GM19452 (cell line): ENCODE results near the gene SLC6A3.

Source experiments
- ATAC-seq: cut with Tn5 transposase; IDR thresholded peaks from one replicate; pipeline ENCODE4 v1.9.1; 2021; ENCODE audit not compliant: unreplicated experiment

The SLC6A3 gene

DNA sequence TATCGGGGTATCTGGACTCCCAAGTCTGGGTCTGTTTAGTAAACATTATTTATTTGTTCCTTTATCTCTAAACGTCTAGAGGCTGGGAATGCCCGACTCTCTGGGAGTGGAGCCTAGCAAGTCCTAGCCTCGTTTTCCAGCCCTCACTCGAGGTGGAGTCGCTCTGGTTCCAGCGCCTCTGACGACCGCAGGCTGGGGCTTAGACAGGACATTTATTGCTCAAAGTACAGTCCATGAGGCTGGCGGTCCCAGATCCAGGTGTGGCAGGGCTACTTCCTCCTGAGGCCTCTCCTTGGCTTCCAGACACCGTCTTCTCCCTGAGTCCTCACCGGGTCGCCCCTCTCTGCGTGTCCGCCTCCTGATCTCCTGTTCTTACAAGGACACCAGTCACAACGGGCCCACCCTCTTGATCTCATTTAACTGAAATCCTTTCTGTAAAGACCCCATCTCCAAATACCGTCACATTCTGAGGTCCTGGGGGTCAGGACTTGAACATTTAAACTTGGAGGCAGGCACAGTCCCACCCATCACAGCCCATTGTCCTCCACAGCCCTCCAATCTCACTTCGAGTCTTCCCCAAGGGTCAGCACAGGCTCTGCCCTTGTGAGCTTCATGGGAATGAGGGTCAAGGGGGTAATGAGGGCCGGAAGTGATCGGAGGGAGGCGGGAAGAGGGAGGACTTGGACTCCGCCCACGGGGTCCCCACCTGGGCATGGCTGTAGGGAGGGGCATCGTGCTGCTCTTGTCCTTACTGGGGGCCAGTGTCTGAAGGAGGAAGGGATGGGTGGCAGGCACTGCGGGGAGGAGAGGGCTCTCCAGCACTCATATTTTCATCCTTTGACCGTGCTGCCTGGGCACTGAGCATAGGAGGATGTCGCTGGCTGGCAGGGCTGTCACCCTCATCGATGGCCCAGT lies 88.1 kb downstream of the SLC6A3 start:
- ATAC-seq = no peak

GRCh38 chr5:1354576-1354975 lies 90.7 kb downstream of the SLC6A3 start:
- ATAC-seq = no peak

- ATAC-seq = no peak
These were observed 92.7 kb downstream of the SLC6A3 start for GRCh38 chr5:1352231-1353219.

DNA sequence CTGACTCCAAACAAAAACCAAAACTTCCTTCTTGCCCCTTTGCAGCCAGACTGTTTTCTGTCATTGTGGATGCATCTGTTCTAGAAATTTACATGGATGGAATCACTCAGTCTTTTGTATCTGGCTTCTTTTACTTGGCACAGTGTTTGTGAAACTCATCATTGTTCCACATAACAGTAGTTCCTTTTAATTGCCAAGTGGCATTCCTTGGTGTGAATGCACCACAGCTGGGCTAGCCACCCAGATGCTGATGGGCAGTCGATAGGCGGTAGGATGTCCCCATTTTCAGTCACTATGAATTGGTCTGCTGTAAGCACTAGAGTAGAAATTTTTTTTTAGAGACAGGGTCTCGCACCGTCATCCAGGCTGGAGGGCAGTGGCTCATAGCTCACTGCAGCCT lies 94.1 kb downstream of the SLC6A3 start:
- ATAC-seq = no peak

- ATAC-seq = no peak
These were observed 96.0 kb downstream of the SLC6A3 start for GRCh38 chr5:1349246-1349645.

GRCh38 chr5:1348986-1349245 lies 96.3 kb downstream of the SLC6A3 start:
- no peak for ATAC-seq

- ATAC-seq = no peak
These were observed 97.7 kb downstream of the SLC6A3 start for GRCh38 chr5:1347571-1347970.

GRCh38 chr5:1346627-1347440 lies 98.4 kb downstream of the SLC6A3 start:
- ATAC-seq = no peak

DNA sequence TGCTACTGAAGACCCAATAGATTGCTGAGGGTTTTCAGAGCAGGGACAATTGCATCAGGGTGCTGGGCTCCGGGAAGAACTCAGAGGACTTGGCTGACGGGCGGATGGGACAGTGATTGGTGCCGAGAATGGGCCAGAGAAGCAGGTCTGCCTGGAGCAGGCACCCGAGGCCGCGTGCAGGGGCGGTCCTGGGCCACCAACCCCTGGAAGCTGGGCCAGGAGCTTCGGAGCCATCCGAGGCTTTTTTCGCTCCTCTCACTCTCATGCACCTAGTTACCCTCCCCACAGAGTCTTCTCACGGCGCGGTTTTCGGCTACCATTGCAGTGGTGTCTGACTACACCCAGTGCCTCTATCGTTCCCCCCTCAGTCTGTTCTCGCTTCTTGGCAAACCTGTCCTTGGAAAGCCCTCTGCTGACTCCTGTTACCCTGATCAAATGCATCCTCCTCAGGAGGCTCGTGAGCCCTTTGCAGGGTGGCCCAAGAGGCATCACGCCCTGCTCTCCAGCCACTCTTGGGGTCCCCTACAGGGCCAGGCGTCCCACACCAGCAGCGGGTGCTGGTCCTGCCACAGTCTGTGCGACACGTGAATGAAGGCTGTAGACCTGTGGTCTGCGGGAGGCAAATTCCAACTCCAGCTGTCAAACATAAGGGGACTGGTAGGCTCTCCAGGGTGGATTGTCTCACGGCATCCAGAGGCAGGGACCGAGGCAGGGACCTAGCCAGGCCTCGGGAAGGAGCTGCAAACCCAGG lies 99.2 kb downstream of the SLC6A3 start:
- ATAC-seq = no peak

GRCh38 chr5:1344975-1345838 lies 100.0 kb downstream of the SLC6A3 start, which contains the start of gene CLPTM1L:
Gene CLPTM1L (minus strand): TSS chr5:1345099. CDS start chr5:1344841, 258 bp downstream.
- ATAC-seq = peak; percentile 72

GRCh38 chr5:1343931-1344901 lies 101.0 kb downstream of the SLC6A3 start:
- peak; percentile 24 for ATAC-seq

- no peak for ATAC-seq
These were observed 101.9 kb downstream of the SLC6A3 start for GRCh38 chr5:1343315-1343751.
